ENCODE measurements around the gene XPO5. TPM values are rescaled to one million over a fixed set of nuclear protein-coding genes. Genes with fewer than 3 reads are reported as not detected.

XPO5 gene
- total RNA-seq, 1 donor from 2014 or later, result 33.5 TPM

DNA sequence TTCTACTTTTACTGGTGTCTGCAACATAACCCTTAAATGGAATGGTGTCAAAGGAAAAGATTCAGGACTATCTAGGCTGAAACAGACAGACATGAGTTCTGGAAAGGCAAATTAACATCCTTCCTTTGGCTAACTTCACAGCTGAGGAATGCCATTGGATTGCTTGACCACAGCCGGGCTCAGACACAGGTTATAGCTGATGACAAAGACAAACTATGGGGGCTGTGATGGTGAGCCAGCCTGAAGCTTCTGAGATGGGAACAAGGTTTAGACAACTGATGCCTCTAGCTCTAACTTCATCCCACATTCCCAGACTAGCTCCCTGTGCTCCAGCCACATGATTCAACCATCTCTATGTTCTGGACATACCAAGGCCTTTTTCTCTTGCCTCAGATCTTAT is 43.6 kb downstream of the XPO5 start:
- H3K4me3 ChIP-seq (ENCODE audit: low read depth, low read length), result no peak overlapping the region
- TF ChIP-seq, protein P1, sequence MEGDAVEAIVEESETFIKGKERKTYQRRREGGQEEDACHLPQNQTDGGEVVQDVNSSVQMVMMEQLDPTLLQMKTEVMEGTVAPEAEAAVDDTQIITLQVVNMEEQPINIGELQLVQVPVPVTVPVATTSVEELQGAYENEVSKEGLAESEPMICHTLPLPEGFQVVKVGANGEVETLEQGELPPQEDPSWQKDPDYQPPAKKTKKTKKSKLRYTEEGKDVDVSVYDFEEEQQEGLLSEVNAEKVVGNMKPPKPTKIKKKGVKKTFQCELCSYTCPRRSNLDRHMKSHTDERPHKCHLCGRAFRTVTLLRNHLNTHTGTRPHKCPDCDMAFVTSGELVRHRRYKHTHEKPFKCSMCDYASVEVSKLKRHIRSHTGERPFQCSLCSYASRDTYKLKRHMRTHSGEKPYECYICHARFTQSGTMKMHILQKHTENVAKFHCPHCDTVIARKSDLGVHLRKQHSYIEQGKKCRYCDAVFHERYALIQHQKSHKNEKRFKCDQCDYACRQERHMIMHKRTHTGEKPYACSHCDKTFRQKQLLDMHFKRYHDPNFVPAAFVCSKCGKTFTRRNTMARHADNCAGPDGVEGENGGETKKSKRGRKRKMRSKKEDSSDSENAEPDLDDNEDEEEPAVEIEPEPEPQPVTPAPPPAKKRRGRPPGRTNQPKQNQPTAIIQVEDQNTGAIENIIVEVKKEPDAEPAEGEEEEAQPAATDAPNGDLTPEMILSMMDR (conservative IDR thresholded peaks at IDR 0.05; ENCODE audit: low read depth, low read length), result no peak
- no peak for DNase-seq (ENCODE audit: low read depth)

DNA sequence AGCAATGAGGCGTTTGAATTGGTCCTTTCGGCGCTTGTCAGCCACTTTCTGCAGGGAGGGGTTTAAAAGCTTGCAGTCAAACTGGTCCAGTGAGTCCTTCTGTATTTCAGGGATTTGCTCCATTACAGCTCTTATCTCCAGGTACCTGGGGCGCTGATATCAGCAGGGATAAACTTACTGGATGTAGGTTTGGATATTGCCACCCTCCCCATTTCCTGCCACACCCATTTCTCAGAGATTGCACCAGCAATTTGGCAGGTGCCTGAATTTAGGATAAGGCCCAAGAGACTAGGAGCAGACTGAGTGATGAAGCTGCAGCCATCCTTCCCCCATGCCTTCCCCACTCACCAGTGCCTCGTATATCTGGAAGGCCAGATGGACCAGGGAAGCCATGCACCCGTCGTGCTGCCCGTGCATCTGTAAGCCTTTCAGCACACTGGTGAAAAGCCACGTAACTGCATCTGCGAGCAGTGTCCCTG is 51.3 kb downstream of the XPO5 start:
- DNase-seq (ENCODE audit: low read depth), result no peak
- TF ChIP-seq, protein P1 (conservative IDR thresholded peaks at IDR 0.05; ENCODE audit: low read depth, low read length), result no peak
- H3K4me3 ChIP-seq (ENCODE audit: low read depth, low read length), result no peak overlapping the region

DNA sequence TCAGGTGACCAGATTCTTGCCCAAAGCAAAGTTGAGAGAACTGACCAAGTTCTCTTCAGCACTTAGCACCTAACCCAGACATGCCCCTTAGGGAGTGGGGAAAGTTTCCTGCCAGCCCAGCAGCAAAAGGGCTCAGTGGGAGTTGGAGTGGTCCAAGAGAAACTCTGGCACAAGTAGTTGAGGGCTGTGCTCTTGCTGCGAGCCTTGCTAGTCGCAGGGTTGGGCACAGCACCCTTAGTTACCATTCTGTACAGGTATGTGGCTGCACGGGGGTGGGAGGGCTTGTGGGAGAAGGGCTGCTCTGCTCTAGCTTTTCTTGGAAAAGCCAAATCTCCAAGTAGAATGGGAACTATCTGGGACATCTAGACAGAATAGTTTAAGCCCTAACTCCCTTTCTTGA is 52.6 kb downstream of the XPO5 start:
- H3K4me3 ChIP-seq (ENCODE audit: low read depth, low read length), result no peak overlapping the region
- no peak for DNase-seq (ENCODE audit: low read depth)
- TF ChIP-seq, protein P1 (conservative IDR thresholded peaks at IDR 0.05; ENCODE audit: low read depth, low read length), result no peak

DNA sequence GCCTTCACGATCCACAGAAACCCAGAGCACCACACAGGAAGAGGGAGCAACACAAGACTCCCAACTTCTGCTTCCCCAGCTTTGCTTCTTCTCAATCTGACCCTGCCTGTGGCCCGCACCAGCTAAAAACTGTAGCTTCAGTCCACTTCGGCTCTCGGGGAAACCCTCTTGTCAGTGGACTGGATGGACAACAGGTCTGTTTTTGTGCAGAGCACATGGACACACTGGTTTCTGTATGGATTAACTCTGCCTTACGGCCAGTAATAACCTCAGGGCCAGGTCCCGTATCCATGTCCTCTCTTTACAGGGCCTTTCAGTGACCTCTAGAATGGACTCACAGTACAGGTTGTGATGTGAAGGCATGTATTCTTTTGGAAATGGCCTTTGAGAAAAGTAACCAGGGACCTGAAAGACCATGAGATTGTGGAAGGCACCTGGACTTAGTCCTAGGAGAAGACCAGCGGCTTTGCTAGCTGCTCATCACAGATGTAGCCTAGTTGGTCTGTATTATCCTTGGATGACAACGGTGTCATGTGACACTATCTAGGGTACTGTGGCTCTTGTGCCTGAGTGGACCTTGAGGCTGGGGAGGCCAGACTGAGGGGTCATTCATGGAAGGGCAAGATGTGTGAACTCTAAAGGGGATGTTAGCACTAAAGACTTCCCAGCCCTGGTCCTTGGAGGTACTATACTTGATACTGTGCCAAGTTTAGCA is 53.1 kb downstream of the XPO5 start:
- TF ChIP-seq, protein P1 (conservative IDR thresholded peaks at IDR 0.05; ENCODE audit: low read depth, low read length), result no peak
- no peak for DNase-seq (ENCODE audit: low read depth)
- no peak overlapping the region for H3K4me3 ChIP-seq (ENCODE audit: low read depth, low read length)

DNA sequence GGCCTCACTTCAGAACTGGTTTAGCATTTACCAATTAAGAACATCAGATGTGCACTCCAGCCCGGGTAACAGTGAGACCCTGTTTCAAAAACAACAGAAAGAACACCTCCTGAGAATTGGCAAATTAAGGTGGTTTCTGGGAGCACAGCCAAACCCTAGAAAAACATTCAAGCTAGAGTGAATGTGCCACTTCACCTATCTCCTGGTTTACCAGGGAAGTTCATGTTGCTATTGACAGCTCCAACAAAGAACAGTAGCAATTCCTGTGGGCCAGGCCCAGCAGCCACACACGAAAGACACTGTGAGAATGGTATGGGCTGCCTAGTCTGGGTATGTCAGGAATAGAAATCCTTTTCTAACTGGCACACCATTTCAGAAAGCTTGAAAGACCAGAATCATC is 54.0 kb downstream of the XPO5 start:
- DNase-seq (ENCODE audit: low read depth), result no peak
- TF ChIP-seq, protein P1 (conservative IDR thresholded peaks at IDR 0.05; ENCODE audit: low read depth, low read length), result no peak
- no peak overlapping the region for H3K4me3 ChIP-seq (ENCODE audit: low read depth, low read length)

DNA sequence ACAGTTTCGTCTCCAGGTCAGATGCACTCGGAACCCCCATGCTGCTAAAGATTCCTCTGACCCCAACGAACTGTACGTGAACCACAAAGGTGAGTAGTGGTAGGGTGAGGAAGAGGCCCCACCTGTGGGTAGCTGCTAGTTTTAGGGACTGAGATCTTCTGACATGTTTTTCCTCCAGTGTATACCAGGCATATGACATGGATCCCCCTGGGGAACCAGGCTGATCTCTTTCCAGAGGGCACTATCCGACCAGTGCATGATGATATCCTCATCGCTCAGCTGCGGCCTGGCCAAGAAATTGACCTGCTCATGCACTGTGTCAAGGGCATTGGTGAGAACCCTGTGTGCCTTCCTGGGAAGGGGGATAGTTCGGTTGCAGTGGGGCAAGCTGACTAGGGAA is 55.7 kb downstream of the XPO5 start:
- TF ChIP-seq, protein P1 (conservative IDR thresholded peaks at IDR 0.05; ENCODE audit: low read depth, low read length), result no peak
- no peak for DNase-seq (ENCODE audit: low read depth)

More for the DNA sequence above, 55.7 kb downstream of the XPO5 start:
- no peak overlapping the region for H3K4me3 ChIP-seq (ENCODE audit: low read depth, low read length)

Data from epithelial cell of proximal tubule (primary cell).